Bronchial epithelial cell (primary cell): ENCODE results near the gene MARCHF6. TPM values are rescaled to one million over a fixed set of nuclear protein-coding genes. Genes with fewer than 3 reads are reported as not detected.

ENCODE experiments used
- DNase-seq: peaks from one replicate; pipeline ENCODE4 v3.0.0-alpha.2; 2010; ENCODE audit warnings: low read depth
- FAIRE-seq: peaks from 2 replicates; lab custom pipeline; 2011; peaks lifted over from hg19 to GRCh38; lab: Jason Lieb, UNC
- H3K27me3 ChIP-seq: 2 replicates; pipeline ENCODE4 v1.5.1; 2011; ENCODE audit warnings: low read length; ENCODE audit not compliant: control insufficient read depth, insufficient read depth
- H3K36me3 ChIP-seq: 2 replicates; pipeline ENCODE4 v1.5.1; 2011; ENCODE audit warnings: low read length; ENCODE audit not compliant: control insufficient read depth, insufficient read depth
- H3K4me3 ChIP-seq: 2 replicates; pipeline ENCODE4 v1.5.1; 2011; ENCODE audit warnings: mild to moderate bottlenecking, low read depth, low read length, control low read depth
- CTCF ChIP-seq: IDR thresholded peaks from 2 replicates; pipeline ENCODE4 v1.5.1; 2011; ENCODE audit warnings: mild to moderate bottlenecking, moderate library complexity, low read length, control low read depth, inconsistent platforms; ENCODE audit not compliant: insufficient read depth, severe bottlenecking
- total RNA-seq: library from RNA; depleted of rRNA; stranded (reverse); fragments of >200 nt; gene quantifications from 2 replicates; pipeline ENCODE4 v1.2.1, GENCODE V29; 2014

The MARCHF6 gene
- total RNA-seq, 1 donor from 2014 or later: 62.7 TPM

- no peak overlapping the region for H3K4me3 ChIP-seq
- no peak for DNase-seq
- no peak for FAIRE-seq
- TF ChIP-seq CTCF: no peak
- peaks cover 19% of the 10 kb centered on the region for H3K36me3 ChIP-seq
- H3K27me3 ChIP-seq: no peaks in the 10 kb centered on the region
Observed at GRCh38 chr5:10393491-10393890, 40.0 kb downstream of the MARCHF6 start.

DNA sequence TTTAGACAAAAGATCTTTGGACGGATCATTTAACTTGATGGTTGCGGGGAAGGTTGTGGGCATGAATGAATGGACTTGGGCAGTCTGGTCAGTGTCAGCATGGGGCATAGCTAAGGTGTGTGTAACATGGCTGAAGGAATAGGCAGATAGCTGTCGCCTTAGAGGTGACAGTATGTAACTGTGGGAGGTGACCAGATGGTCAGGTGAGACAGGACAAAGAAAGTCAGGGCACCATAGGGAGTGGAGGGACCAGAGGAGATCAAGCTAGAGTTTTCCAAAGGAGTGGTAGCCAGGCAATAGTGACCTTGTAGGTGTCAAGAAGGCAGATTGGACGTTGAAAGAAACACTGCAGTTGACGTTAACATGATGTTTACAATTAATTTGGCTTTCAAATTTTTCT, 43.1 kb downstream of the MARCHF6 start:
- Histone ChIP-seq H3K36me3 (peaks cover 16% of the 10 kb centered on the region), H3K27me3 (no peaks in the 10 kb centered on the region), H3K4me3 (no peak overlapping the region)
- no peak for TF ChIP-seq CTCF
- FAIRE-seq (no peak), DNase-seq (no peak)

- H3K27me3 ChIP-seq: no peaks in the 10 kb centered on the region
Observed at GRCh38 chr5:10399839-10400238, 46.3 kb downstream of the MARCHF6 start.

DNA sequence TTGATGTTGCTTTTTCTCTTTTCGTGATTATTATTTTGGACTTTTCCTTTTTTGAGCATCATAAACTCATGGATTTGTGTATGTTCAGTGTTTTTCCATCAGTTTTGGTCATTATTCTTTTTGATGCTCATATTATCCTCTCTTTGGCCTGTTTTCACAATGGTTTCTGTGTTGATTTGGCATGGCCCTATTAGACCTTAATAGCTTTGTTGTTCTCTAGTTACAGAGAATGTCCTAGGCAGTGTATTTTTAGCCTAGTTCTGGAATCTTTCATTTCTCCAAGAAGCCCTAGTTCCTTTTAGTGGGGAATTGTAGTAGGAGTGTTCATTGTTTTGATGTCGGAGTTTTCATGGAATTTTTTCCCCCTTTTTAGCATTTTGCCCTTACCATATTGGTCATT, 46.9 kb downstream of the MARCHF6 start:
- Histone ChIP-seq H3K27me3 (no peaks in the 10 kb centered on the region), H3K36me3 (peaks cover 19% of the 10 kb centered on the region), H3K4me3 (no peak overlapping the region)
- DNase-seq: no peak
- no peak for TF ChIP-seq CTCF
- FAIRE-seq: no peak

More at GRCh38 chr5:10399839-10400238, 46.3 kb downstream of the MARCHF6 start:
- FAIRE-seq (no peak), DNase-seq (no peak)
- Histone ChIP-seq H3K4me3 (no peak overlapping the region), H3K36me3 (peaks cover 19% of the 10 kb centered on the region)
- no peak for TF ChIP-seq CTCF

- Histone ChIP-seq H3K27me3 (no peaks in the 10 kb centered on the region), H3K4me3 (no peak overlapping the region), H3K36me3 (peaks cover 16% of the 10 kb centered on the region)
- DNase-seq (peak; percentile 3), FAIRE-seq (no peak)
- TF ChIP-seq CTCF: no peak
Observed at GRCh38 chr5:10400831-10401230, 47.3 kb downstream of the MARCHF6 start.

- Histone ChIP-seq H3K36me3 (peaks cover 17% of the 10 kb centered on the region), H3K27me3 (no peaks in the 10 kb centered on the region), H3K4me3 (no peak overlapping the region)
- no peak for FAIRE-seq
- no peak for DNase-seq
- TF ChIP-seq CTCF: no peak
Observed at GRCh38 chr5:10401498-10401897, 48.0 kb downstream of the MARCHF6 start.
